OCI-LY1 (cell line): Measurements from ENCODE around the gene ANKRD16.

Source experiments
- EZH2 ChIP-seq: fragments of 200-600 bp; sonication (generic), shearing (Covaris generic); IDR thresholded peaks from 2 replicates; pipeline ENCODE4 v1.8.0; 2017; ENCODE audit warnings: borderline replicate concordance, mixed run types, mild to moderate bottlenecking, antibody characterized with exemption, low read length, moderate library complexity, mixed read lengths
- TF ChIP-seq, protein P1 (sequence below): fragments of 200-600 bp; sonication (generic), shearing (Covaris generic); IDR thresholded peaks from 2 replicates; pipeline ENCODE4 v1.5.1; 2017; ENCODE audit warnings: mild to moderate bottlenecking, antibody characterized with exemption, low read length, moderate library complexity, mixed read lengths

DNA sequence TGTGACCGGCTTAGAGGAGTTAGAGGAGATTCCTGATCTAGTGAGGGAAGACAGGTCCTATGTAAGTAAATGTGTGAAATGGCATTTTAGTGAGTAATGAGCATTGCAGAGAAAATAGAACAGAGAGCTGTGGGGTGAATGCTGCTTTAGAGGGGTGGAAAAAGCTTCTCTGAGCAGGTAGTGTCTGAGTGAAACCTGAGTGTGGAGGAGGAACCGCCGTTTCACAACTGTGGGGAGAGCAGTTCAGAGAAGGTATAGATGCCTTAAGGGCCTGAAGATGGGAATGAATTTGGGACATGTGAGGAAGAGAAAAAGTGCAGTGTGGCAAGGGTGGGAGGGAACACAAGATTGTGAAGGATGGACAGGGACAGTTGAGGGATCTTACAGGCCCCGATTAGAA is 22.0 kb upstream of the ANKRD16 start:
- TF ChIP-seq, protein P1, sequence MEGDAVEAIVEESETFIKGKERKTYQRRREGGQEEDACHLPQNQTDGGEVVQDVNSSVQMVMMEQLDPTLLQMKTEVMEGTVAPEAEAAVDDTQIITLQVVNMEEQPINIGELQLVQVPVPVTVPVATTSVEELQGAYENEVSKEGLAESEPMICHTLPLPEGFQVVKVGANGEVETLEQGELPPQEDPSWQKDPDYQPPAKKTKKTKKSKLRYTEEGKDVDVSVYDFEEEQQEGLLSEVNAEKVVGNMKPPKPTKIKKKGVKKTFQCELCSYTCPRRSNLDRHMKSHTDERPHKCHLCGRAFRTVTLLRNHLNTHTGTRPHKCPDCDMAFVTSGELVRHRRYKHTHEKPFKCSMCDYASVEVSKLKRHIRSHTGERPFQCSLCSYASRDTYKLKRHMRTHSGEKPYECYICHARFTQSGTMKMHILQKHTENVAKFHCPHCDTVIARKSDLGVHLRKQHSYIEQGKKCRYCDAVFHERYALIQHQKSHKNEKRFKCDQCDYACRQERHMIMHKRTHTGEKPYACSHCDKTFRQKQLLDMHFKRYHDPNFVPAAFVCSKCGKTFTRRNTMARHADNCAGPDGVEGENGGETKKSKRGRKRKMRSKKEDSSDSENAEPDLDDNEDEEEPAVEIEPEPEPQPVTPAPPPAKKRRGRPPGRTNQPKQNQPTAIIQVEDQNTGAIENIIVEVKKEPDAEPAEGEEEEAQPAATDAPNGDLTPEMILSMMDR, result no peak
- TF ChIP-seq EZH2, result no peak
